IMR-90 (cell line): ENCODE results near the gene GRAMD1B. TPM values are rescaled to one million over a fixed set of nuclear protein-coding genes. Genes with fewer than 3 reads are reported as not detected.

ENCODE experiments used
- ATAC-seq: fragments of 200-7000 bp; cut with Tn5 transposase; 2 replicates; pipeline ENCODE4 v1.9.1; 2020; ENCODE audit warnings: low read depth, mild to moderate bottlenecking, moderate library complexity
- BruUV-seq: library from RNA; stranded (reverse); fragments of 400-500 nt; replicated peaks from 2 replicates; lab custom pipeline; 2021; lab: Mats Ljungman, UMichigan
- CTCF ChIA-PET: fragments of 300-600 bp; formaldehyde crosslinking; extraction: SDS; loops from one replicate; lab custom pipeline; 2021; ENCODE audit warnings: antibody characterized with exemption; lab: Yijun Ruan, JAX
- POLR2A ChIA-PET: fragments of 300-600 bp; sonication (Branson Sonifier 250); formaldehyde crosslinking; loops from one replicate; lab custom pipeline; 2022; ENCODE audit warnings: antibody characterized with exemption; ENCODE audit not compliant: unreplicated experiment; lab: Charles Lee
- DNase-seq: peaks from one replicate; pipeline ENCODE4 v3.0.0; 2013
- H2AFZ ChIP-seq: replicated peaks from 2 replicates; pipeline ENCODE3; 2013; ENCODE audit warnings: low read length, mild to moderate bottlenecking; ENCODE audit not compliant: poor library complexity
- H2AK5ac ChIP-seq: 2 replicates; pipeline ENCODE4 v1.6.1; 2013; ENCODE audit warnings: low read depth, low read length, inconsistent platforms
- H2AK9ac ChIP-seq: replicated peaks from 2 replicates; pipeline ENCODE3; 2013; ENCODE audit warnings: mild to moderate bottlenecking, low read depth, low read length, moderate library complexity; ENCODE audit not compliant: poor library complexity
- H2BK120ac ChIP-seq: 2 replicates; pipeline ENCODE4 v1.6.1; 2013; ENCODE audit warnings: low read depth, low read length, inconsistent platforms
- H2BK15ac ChIP-seq: 3 replicates; pipeline ENCODE4 v1.6.1; 2013; ENCODE audit warnings: low read depth, low read length, inconsistent platforms
- H2BK20ac ChIP-seq: 2 replicates; pipeline ENCODE4 v1.6.1; 2013; ENCODE audit warnings: low read depth, mild to moderate bottlenecking, inconsistent platforms, low read length, moderate library complexity
- H2BK5ac ChIP-seq: 2 replicates; pipeline ENCODE4 v1.6.1; 2013; ENCODE audit warnings: mild to moderate bottlenecking, low read depth, low read length, inconsistent platforms; ENCODE audit not compliant: poor library complexity, severe bottlenecking
- H3K14ac ChIP-seq: replicated peaks from 2 replicates; pipeline ENCODE4 v1.6.1; 2013; ENCODE audit warnings: low read depth, low read length, inconsistent platforms
- H3K18ac ChIP-seq: 2 replicates; pipeline ENCODE4 v1.6.1; 2013; ENCODE audit warnings: low read depth, low read length, control low read depth
- H3K23ac ChIP-seq: 2 replicates; pipeline ENCODE4 v1.6.1; 2013; ENCODE audit warnings: low read depth, low read length, inconsistent platforms
- H3K27ac ChIP-seq: 2 replicates; pipeline ENCODE4 v1.5.1; 2013; ENCODE audit warnings: mild to moderate bottlenecking, control low read depth, low read length; ENCODE audit not compliant: insufficient read depth
- H3K27me3 ChIP-seq: 2 replicates; pipeline ENCODE4 v1.6.1; 2013; ENCODE audit warnings: low read length; ENCODE audit not compliant: control insufficient read depth, insufficient read depth
- H3K36me3 ChIP-seq: 2 replicates; pipeline ENCODE4 v1.6.1; 2013; ENCODE audit warnings: low read length, mixed read lengths; ENCODE audit not compliant: control insufficient read depth, insufficient read depth
- H3K4ac ChIP-seq: 2 replicates; pipeline ENCODE4 v1.6.1; 2013; ENCODE audit warnings: low read depth, low read length, inconsistent platforms
- H3K4me1 ChIP-seq: 2 replicates; pipeline ENCODE4 v1.6.1; 2013; ENCODE audit warnings: low read length, mixed read lengths; ENCODE audit not compliant: control insufficient read depth, insufficient read depth
- H3K4me2 ChIP-seq: 2 replicates; pipeline ENCODE4 v1.6.1; 2013; ENCODE audit warnings: low read depth, mild to moderate bottlenecking, control low read depth, low read length, moderate library complexity
- H3K4me3 ChIP-seq: 2 replicates; pipeline ENCODE4 v1.5.1; 2013; ENCODE audit warnings: low read depth, mild to moderate bottlenecking, control low read depth, low read length, moderate library complexity; ENCODE audit not compliant: insufficient read depth
- H3K56ac ChIP-seq: 2 replicates; pipeline ENCODE4 v1.6.1; 2013; ENCODE audit warnings: low read length, inconsistent platforms; ENCODE audit not compliant: insufficient read depth; ENCODE audit errors: extremely low read depth
- H3K79me1 ChIP-seq, 2 experiments: 2 replicates each; pipeline ENCODE4 v1.6.1; 2013; ENCODE audit warnings: low read length in 2 of 2, inconsistent platforms in 1 of 2, low read depth in 1 of 2
- H3K9ac ChIP-seq: 2 replicates; pipeline ENCODE4 v1.6.1; 2013; ENCODE audit warnings: low read depth, low read length, control low read depth
- H3K9me1 ChIP-seq: 2 replicates; pipeline ENCODE4 v1.6.1; 2013; ENCODE audit warnings: low read length, inconsistent platforms; ENCODE audit not compliant: insufficient read depth
- H3K9me3 ChIP-seq: 2 replicates; pipeline ENCODE4 v1.6.1; 2013; ENCODE audit warnings: low read length; ENCODE audit not compliant: control insufficient read depth, insufficient read depth
- H4K20me1 ChIP-seq: 2 replicates; pipeline ENCODE4 v1.6.1; 2013; ENCODE audit warnings: low read length, inconsistent platforms; ENCODE audit not compliant: insufficient read depth
- H4K5ac ChIP-seq: 2 replicates; pipeline ENCODE4 v1.6.1; 2013; ENCODE audit warnings: mild to moderate bottlenecking, low read depth, low read length, control low read depth
- H4K8ac ChIP-seq, 2 experiments: 2 replicates each; pipeline ENCODE4 v1.6.1; 2013; ENCODE audit warnings: low read depth in 2 of 2, low read length in 2 of 2, control low read depth in 1 of 2, inconsistent platforms in 1 of 2
- H4K91ac ChIP-seq: 2 replicates; pipeline ENCODE4 v1.6.1; 2013; ENCODE audit warnings: low read depth, low read length, inconsistent platforms; ENCODE audit not compliant: insufficient read depth
- CHD1 ChIP-seq: IDR thresholded peaks from 2 replicates; pipeline ENCODE4 v1.6.1; 2012; ENCODE audit warnings: low read depth, low read length, improper control_type of control experiment
- CTCF ChIP-seq: conservative IDR thresholded peaks from 2 replicates; pipeline ENCODE4 v1.5.1; 2012; ENCODE audit warnings: mild to moderate bottlenecking, low read depth, low read length, improper control_type of control experiment
- ELK1 ChIP-seq: fragments of 150-350 bp; IDR thresholded peaks from 2 replicates; pipeline ENCODE4 v1.6.1; 2016; ENCODE audit warnings: low read depth, mild to moderate bottlenecking, low read length, moderate library complexity, borderline replicate concordance
- MAFK ChIP-seq: IDR thresholded peaks from 2 replicates; pipeline ENCODE4 v1.6.1; 2012; ENCODE audit warnings: low read depth, low read length, improper control_type of control experiment
- MXI1 ChIP-seq: IDR thresholded peaks from 2 replicates; pipeline ENCODE4 v1.6.1; 2012; ENCODE audit warnings: low read depth, mild to moderate bottlenecking, low read length, moderate library complexity, borderline replicate concordance
- NFE2L2 ChIP-seq: fragments of 150-350 bp; IDR thresholded peaks from 2 replicates; pipeline ENCODE4 v1.6.1; 2016; ENCODE audit warnings: low read depth, mild to moderate bottlenecking, low read length
- POLR2A ChIP-seq: IDR thresholded peaks from 2 replicates; pipeline ENCODE4 v1.6.1; 2012; ENCODE audit warnings: mild to moderate bottlenecking, low read depth, low read length
- RAD21 ChIP-seq: IDR thresholded peaks from 2 replicates; pipeline ENCODE4 v1.6.1; 2012; ENCODE audit warnings: low read length, improper control_type of control experiment
- RFX5 ChIP-seq: IDR thresholded peaks from 2 replicates; pipeline ENCODE4 v1.8.0; 2012; ENCODE audit warnings: low read depth, mild to moderate bottlenecking, low read length, moderate library complexity
- USF2 ChIP-seq: fragments of 150-350 bp; IDR thresholded peaks from 2 replicates; pipeline ENCODE4 v1.6.1; 2017; ENCODE audit warnings: mild to moderate bottlenecking, antibody characterized with exemption, low read length, low read depth
- WGBS, 2 experiments: methylation state at CpG; one replicate each; pipeline versions ENCODE4 v1.1.5 to v1.1.7; 2013; ENCODE audit warnings: missing lambda C conversion rate in 2 of 2; ENCODE audit not compliant: insufficient read length in 1 of 2; ENCODE audit errors: extremely low coverage in 2 of 2; 5-methylcytosine and 5-hydroxymethylcytosine counted together
- dilution Hi-C: fragments of 300-500 bp; cut with HindIII; formaldehyde crosslinking; loops from one replicate; pipeline ENCODE4 v1.14.3; 2018; ENCODE audit warnings: low sequenced_read_pairs; ENCODE audit not compliant: unreplicated experiment
- in situ Hi-C: fragments of 300-500 bp; cut with MboI; formaldehyde crosslinking; loops from 3 replicates; pipeline ENCODE4 v1.14.3; 2019; ENCODE audit warnings: low sequenced_read_pairs, inconsistent platforms, mixed read lengths
- intact Hi-C: fragments of 100-400 bp; cut with micrococcal nuclease; formaldehyde crosslinking; loops from 2 replicates; pipeline ENCODE4 v1.10.0; 2022
- polyA plus RNA-seq, 3 experiments: library from polyadenylated mRNA; depleted of rRNA; stranded (reverse); fragments of >200 nt; gene quantifications; 2 replicates each; pipeline ENCODE4 v1.2.3, GENCODE V29; 2012; ENCODE audit warnings: low replicate concordance in 1 of 3
- total RNA-seq: library from RNA; depleted of rRNA; stranded (reverse); fragments of >200 nt; gene quantifications from 2 replicates; pipeline ENCODE4 v1.2.3, GENCODE V29; 2012

The GRAMD1B gene
- total and polyA plus RNA-seq, 2 of the 4 experiments (the other 2 are of a cell fraction): 7.1 to 7.2 TPM

- TF ChIP-seq MXI1: no peak
- no peak for TF ChIP-seq MAFK
- TF ChIP-seq CTCF: no peak
- no peak for TF ChIP-seq RAD21
- no peak for TF ChIP-seq RFX5
- TF ChIP-seq NFE2L2: no peak
- no peak for TF ChIP-seq CHD1
- no peak for TF ChIP-seq ELK1
- TF ChIP-seq USF2: no peak
- TF ChIP-seq POLR2A: no peak
- Histone ChIP-seq H3K23ac (no peak overlapping the region), H2BK15ac (no peak overlapping the region), H3K27me3 (no peaks in the 10 kb centered on the region), H3K18ac (no peak overlapping the region), H2AK9ac (no peak overlapping the region), H3K4ac (no peak overlapping the region), H3K56ac (no peak overlapping the region), H3K9me3 (no peaks in the 10 kb centered on the region), H2BK120ac (no peak overlapping the region), H4K20me1 (no peaks in the 10 kb centered on the region), H4K8ac (no peak overlapping the region), H2AK5ac (no peak overlapping the region), H3K4me2 (no peak overlapping the region), H3K79me1 (no peaks in the 10 kb centered on the region; a peak in 1 of 4 replicates), H4K5ac (no peak overlapping the region), H2BK5ac (no peak overlapping the region), H2AFZ (no peak overlapping the region), H3K9me1 (peaks cover 3% of the 10 kb centered on the region; the same call in 1 of the 2 replicates), H3K4me1 (peaks cover 7% of the 10 kb centered on the region), H3K4me3 (no peak overlapping the region), H3K9ac (no peak overlapping the region), H3K27ac (no peak overlapping the region), H3K14ac (no peak overlapping the region), H2BK20ac (no peak overlapping the region), H3K36me3 (no peaks in the 10 kb centered on the region; the same call in 1 of the 2 replicates), H4K91ac (no peak overlapping the region)
- CTCF ChIA-PET: interaction anchor here (0.6 kb wide), 1 partner anchor 407 kb away, joined by 7 read pairs; no protein-coding TSS in a partner anchor
- no peak for ATAC-seq
- in situ Hi-C loops: no loop called here
- intact Hi-C loops: no loop called here
- no CpG with 5 or more reads among the region's 6 CpGs for WGBS, 2 experiments
- BruUV-seq: no TSS peak
- DNase-seq: no peak
- dilution Hi-C loops: no loop called here
- POLR2A ChIA-PET: no interaction called here
These were observed 163.5 kb downstream of the GRAMD1B start for GRCh38 chr11:123593570-123593969.
